Amygdala (tissue), 56 donors: Measurements from ENCODE around the gene KLHL10.
"Not testable (repeated sequence)": the region's sequence is repeated elsewhere in the genome, so short reads cannot be mapped to it uniquely, and the experiment has no call there.

Experiments used
- DNase-seq, 56 donors: peaks; one replicate each; lab custom pipeline; 2025; lab: John Stamatoyannopoulos, UW

Gene KLHL10

GRCh38 chr17:41812381-41813151 lies 25.1 kb upstream of the KLHL10 start, which contains the start of gene FKBP10:
TSS of gene FKBP10 (plus strand) at chr17:41813004. CDS start at chr17:41813035, 31 bp downstream.
- peak in 38 of 56 donors; percentile 10 to 71 (median 38) for DNase-seq

- no peak for DNase-seq
Measured at GRCh38 chr17:41813152-41813680, 24.4 kb upstream of the KLHL10 start.

- DNase-seq: no peak
Measured at GRCh38 chr17:41813699-41814124, 23.9 kb upstream of the KLHL10 start.

GRCh38 chr17:41814195-41814594 lies 23.4 kb upstream of the KLHL10 start:
- DNase-seq: no peak

GRCh38 chr17:41816637-41817320 lies 20.8 kb upstream of the KLHL10 start:
- DNase-seq: no peak

- DNase-seq: no peak
Measured at GRCh38 chr17:41818024-41818423, 19.6 kb upstream of the KLHL10 start.

- DNase-seq: no peak
Measured at GRCh38 chr17:41821776-41822175, 15.8 kb upstream of the KLHL10 start.

GRCh38 chr17:41822216-41823140 lies 15.1 kb upstream of the KLHL10 start:
- no peak for DNase-seq

- DNase-seq: no peak
Measured at GRCh38 chr17:41823141-41823524, 14.5 kb upstream of the KLHL10 start.

- no peak for DNase-seq
Measured at GRCh38 chr17:41823580-41823979, 14.0 kb upstream of the KLHL10 start.

- DNase-seq: no peak
Measured at GRCh38 chr17:41824086-41824485, 13.5 kb upstream of the KLHL10 start.

GRCh38 chr17:41825175-41825845 lies 12.3 kb upstream of the KLHL10 start:
- no peak for DNase-seq

- DNase-seq: not testable (repeated sequence)
Measured at GRCh38 chr17:41829961-41830360, 7.7 kb upstream of the KLHL10 start.

GRCh38 chr17:41835214-41835799 lies 2.3 kb upstream of the KLHL10 start:
- DNase-seq: peak in 3 of 56 donors; percentile 10 to 42 (median 20)

GRCh38 chr17:41835800-41836549 lies 1.6 kb upstream of the KLHL10 start, which contains the start of gene NT5C3B:
TSS of gene NT5C3B (minus strand) at chr17:41836232. CDS start at chr17:41836193, 39 bp downstream.
- peak in 43 of 56 donors; percentile 10 to 71 (median 42) for DNase-seq

- peak in 1 of 56 donors; percentile 10 for DNase-seq
Measured at GRCh38 chr17:41836550-41837196, 952 bp upstream of the KLHL10 start.

GRCh38 chr17:41839448-41839847 lies 1.8 kb downstream of the KLHL10 start:
- not testable (repeated sequence) for DNase-seq

- DNase-seq: not testable (repeated sequence)
Measured at GRCh38 chr17:41840781-41841180, 3.2 kb downstream of the KLHL10 start.
